Nephron (organoid): ENCODE results near the gene FAM13A.

ENCODE experiments used
- H3K27ac Mint-ChIP-seq, 3 experiments: 2 replicates each; pipeline ENCODE4 v1.8.0; 2020; ENCODE audit warnings: mixed read lengths in 3 of 3, mild to moderate bottlenecking in 2 of 3, moderate library complexity in 1 of 3
- H3K27me3 Mint-ChIP-seq: 2 replicates; pipeline ENCODE4 v1.8.0; 2021; ENCODE audit warnings: low read depth, mild to moderate bottlenecking, moderate library complexity, mixed read lengths
- H3K36me3 Mint-ChIP-seq: 2 replicates; pipeline ENCODE4 v1.8.0; 2020; ENCODE audit warnings: low read depth, mixed read lengths
- H3K4me1 Mint-ChIP-seq: 2 replicates; pipeline ENCODE4 v1.8.0; 2020; ENCODE audit warnings: mixed read lengths
- H3K4me3 Mint-ChIP-seq, 3 experiments: 2 replicates each; pipeline ENCODE4 v1.8.0; 2020; ENCODE audit warnings: mild to moderate bottlenecking in 3 of 3, mixed read lengths in 3 of 3, moderate library complexity in 2 of 3
- H3K9me3 Mint-ChIP-seq: 2 replicates; pipeline ENCODE4 v1.8.0; 2020; ENCODE audit warnings: mixed read lengths
- CTCF ChIP-seq, 3 experiments: fragments of 200-600 bp; sonication (generic); IDR thresholded peaks; one replicate each; pipeline ENCODE4 v1.5.0; 2021; ENCODE audit warnings: antibody characterized with exemption in 3 of 3; ENCODE audit not compliant: unreplicated experiment in 3 of 3

Gene FAM13A

GRCh38 chr4:89049853-89050252 is 7.1 kb downstream of the FAM13A start:
- Mint-ChIP-seq H3K36me3 (peaks cover 39% of the 10 kb centered on the region), H3K27ac (no peak overlapping the region), H3K27me3 (no peaks in the 10 kb centered on the region), H3K4me1 (peaks cover 24% of the 10 kb centered on the region), H3K4me3 (no peak overlapping the region), H3K9me3 (no peaks in the 10 kb centered on the region)
- TF ChIP-seq CTCF (IDR thresholded peaks at IDR 0.05; ENCODE audit: unreplicated experiment in 3 of 3), result no peak

GRCh38 chr4:89048906-89049601 is 7.9 kb downstream of the FAM13A start:
- no peak for TF ChIP-seq CTCF (IDR thresholded peaks at IDR 0.05; ENCODE audit: unreplicated experiment in 3 of 3)
- H3K9me3 Mint-ChIP-seq, result no peaks in the 10 kb centered on the region

GRCh38 chr4:89044147-89044900 is 12.7 kb downstream of the FAM13A start:
- peaks cover 38% of the 10 kb centered on the region for H3K36me3 Mint-ChIP-seq
- H3K9me3 Mint-ChIP-seq, result no peaks in the 10 kb centered on the region
- H3K27me3 Mint-ChIP-seq, result no peaks in the 10 kb centered on the region

More at GRCh38 chr4:89048906-89049601, 7.9 kb downstream of the FAM13A start:
- peaks cover 16% of the 10 kb centered on the region for H3K4me1 Mint-ChIP-seq
- no peak overlapping the region for H3K4me3 Mint-ChIP-seq
- H3K27me3 Mint-ChIP-seq, result no peaks in the 10 kb centered on the region
- no peak overlapping the region for H3K27ac Mint-ChIP-seq
- peaks cover 46% of the 10 kb centered on the region for H3K36me3 Mint-ChIP-seq

GRCh38 chr4:89042055-89042454 is 14.9 kb downstream of the FAM13A start:
- H3K9me3 Mint-ChIP-seq, result peaks cover 7% of the 10 kb centered on the region
- no peaks in the 10 kb centered on the region for H3K27me3 Mint-ChIP-seq
- TF ChIP-seq CTCF (IDR thresholded peaks at IDR 0.05; ENCODE audit: unreplicated experiment in 3 of 3), result no peak
- H3K36me3 Mint-ChIP-seq, result peaks cover 46% of the 10 kb centered on the region
- H3K4me3 Mint-ChIP-seq, result no peak overlapping the region
- H3K4me1 Mint-ChIP-seq, result no peaks in the 10 kb centered on the region
- no peak overlapping the region for H3K27ac Mint-ChIP-seq

More at GRCh38 chr4:89044147-89044900, 12.7 kb downstream of the FAM13A start:
- H3K4me3 Mint-ChIP-seq, result no peak overlapping the region
- no peak overlapping the region for H3K27ac Mint-ChIP-seq
- no peaks in the 10 kb centered on the region for H3K4me1 Mint-ChIP-seq
- TF ChIP-seq CTCF (IDR thresholded peaks at IDR 0.05; ENCODE audit: unreplicated experiment in 3 of 3), result no peak

- Mint-ChIP-seq H3K36me3 (peaks cover 49% of the 10 kb centered on the region), H3K9me3 (peaks cover 20% of the 10 kb centered on the region), H3K27me3 (no peaks in the 10 kb centered on the region), H3K4me3 (no peak overlapping the region), H3K4me1 (no peaks in the 10 kb centered on the region), H3K27ac (no peak overlapping the region)
- TF ChIP-seq CTCF (IDR thresholded peaks at IDR 0.05; ENCODE audit: unreplicated experiment in 3 of 3), result no peak
Observed at GRCh38 chr4:89039730-89040338, 17.2 kb downstream of the FAM13A start.
